ENCODE measurements around the gene OLFML2B.
"Not testable (repeated sequence)": the region's sequence is repeated elsewhere in the genome, so short reads cannot be mapped to it uniquely, and the experiment has no call there.

The OLFML2B gene

GRCh38 chr1:162023547-162024501 is at the start of gene OLFML2B:
TSS of gene OLFML2B (minus strand) at chr1:162023869. CDS start at chr1:162023430, 439 bp downstream.
- ATAC-seq = peak; percentile 74 to 81

GRCh38 chr1:162072740-162073139 is 49.1 kb upstream of the OLFML2B start:
- ATAC-seq = no peak

DNA sequence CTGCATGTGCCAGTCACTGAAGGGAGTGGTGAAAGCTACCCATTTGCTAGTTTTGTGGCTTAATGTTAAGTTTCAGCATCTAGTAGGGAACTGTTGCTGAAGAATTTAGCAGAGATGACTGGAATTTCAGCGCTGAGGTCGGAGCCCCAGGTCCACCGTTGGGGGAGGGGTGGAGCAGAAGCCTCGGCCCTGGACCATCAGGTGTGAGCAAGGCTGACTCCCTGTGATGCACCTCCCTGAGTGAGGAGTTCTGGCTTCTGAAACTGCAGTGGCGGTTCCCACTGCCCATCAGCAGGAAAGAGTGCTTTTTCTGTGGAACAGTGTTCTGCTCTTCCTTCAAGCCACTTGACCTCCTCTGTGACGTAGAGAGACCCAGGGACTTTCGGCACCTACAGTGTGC is 47.2 kb upstream of the OLFML2B start:
- no peak for ATAC-seq

GRCh38 chr1:162070094-162070748 is 46.6 kb upstream of the OLFML2B start:
- ATAC-seq = no peak

DNA sequence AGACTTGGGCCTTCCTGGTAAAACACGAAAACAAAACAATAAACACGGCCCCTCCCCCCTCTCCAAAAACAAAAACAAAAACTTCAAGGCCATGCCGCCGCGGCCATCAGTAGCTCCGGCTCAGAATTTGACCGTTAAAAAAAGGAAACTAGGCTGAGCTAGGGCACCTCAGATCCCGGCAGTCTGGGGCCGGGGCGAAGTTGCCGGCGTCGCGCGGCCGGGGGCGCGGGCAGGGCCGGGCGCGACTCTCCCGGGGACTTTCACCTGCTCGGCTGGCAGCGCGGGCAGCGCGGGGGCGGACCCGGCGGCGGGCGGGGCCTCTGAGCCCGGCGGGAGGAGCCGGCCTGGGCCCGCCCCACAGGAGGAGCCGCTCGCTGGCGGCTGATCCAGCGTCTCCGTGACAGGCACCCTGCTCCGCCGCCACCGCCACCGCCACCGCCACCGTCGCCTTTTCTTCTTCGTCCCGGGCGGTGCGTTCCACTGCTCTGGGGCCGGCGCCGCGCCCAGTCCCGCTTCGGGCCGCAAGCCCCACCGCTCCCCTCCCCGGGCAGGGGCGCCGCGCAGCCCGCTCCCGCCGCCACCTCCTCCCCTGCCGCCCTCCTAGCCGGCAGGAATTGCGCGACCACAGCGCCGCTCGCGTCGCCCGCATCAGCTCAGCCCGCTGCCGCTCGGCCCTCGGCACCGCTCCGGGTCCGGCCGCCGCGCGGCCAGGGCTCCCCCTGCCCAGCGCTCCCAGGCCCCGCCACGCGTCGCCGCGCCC is 45.8 kb upstream of the OLFML2B start, which contains the start of gene NOS1AP:
NOS1AP (plus strand) TSS at position 358 of the 760 bp plus-strand sequence. CDS start 487 bp downstream, outside the sequence.
- ATAC-seq = peak; percentile 98 to 99

DNA sequence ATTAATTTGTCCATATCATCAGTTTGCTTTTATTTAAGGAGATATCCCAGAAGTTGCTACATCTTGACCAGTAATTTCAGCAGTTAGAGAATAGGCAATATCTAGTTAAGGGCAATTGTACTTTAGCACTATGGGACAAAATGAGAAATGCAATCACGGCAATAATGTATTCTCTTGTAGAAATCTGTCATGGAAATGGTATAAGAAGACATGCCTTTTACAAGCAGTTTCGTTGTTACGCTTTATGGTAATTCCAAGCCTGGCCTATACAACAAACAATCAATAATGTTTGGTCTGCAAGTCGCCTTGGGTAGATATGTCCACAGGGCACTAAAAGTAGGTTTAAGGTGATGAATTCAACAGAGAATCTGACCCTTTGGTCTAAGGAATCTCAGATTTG is 44.6 kb upstream of the OLFML2B start:
- ATAC-seq = no peak

DNA sequence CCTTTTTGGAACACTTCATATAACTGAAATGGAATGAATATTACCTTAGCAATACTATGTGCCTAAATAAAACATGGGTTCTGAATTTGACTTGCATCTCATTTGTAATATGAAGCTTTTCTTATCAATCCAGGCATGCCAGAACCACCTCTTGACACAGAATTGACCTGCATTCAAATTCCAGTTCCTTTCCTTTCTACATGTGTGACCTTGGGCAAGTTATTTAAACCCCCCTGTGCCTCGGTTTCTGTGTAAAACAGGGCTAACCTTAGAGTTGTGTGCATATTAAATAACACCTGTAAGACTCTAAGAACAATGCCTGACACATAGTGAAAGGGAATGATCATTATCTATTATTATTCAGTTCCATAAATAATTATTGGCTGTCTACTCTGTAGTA is 43.8 kb upstream of the OLFML2B start:
- ATAC-seq = no peak

GRCh38 chr1:162066836-162067235 is 43.2 kb upstream of the OLFML2B start:
- not testable (repeated sequence) for ATAC-seq

DNA sequence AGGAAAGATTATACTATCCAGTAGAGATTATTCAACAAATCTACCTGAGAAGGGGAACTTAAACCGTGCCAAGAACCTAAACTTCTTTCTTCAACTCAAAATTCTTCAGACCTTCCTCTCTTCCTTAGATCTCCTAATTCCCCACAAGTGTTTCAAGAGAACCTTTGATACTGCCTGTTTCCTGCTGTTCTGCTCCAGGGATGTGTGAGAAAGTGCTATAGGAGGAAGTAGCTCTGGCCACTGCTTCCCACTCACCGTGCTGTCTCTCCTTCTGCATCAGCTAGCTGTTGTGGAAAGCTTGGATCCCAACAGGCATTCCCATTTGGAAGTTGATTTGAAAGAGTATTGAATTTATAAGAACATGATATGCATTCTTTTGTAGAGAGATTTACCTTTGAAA is 41.3 kb upstream of the OLFML2B start:
- no peak for ATAC-seq

GRCh38 chr1:162062542-162063015 is 38.9 kb upstream of the OLFML2B start:
- no peak for ATAC-seq

- no peak for ATAC-seq
These were observed 36.6 kb upstream of the OLFML2B start for GRCh38 chr1:162060314-162060713.

- ATAC-seq = no peak
These were observed 36.1 kb upstream of the OLFML2B start for GRCh38 chr1:162059721-162060120.

DNA sequence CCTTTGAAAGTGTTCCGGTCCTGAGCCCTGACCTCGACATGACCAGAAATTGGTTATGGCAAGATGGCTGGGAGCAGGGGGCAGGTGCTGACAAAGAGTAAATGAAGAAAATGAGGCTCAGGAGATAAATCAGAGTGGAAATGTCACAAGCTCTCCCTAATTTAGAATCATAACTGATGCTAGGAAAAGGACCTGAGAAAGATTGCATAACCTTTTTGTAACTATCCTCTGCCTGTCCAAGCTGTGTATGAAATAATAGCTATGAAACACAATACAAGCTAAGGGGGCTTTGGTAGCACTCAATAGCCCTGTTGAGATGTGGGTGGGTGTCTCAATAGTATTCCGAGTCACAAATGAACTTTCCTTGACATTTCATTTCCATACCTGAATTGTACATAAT is 32.9 kb upstream of the OLFML2B start:
- no peak for ATAC-seq

- peak; percentile 44 to 55 for ATAC-seq
These were observed 32.4 kb upstream of the OLFML2B start for GRCh38 chr1:162056043-162056442.

DNA sequence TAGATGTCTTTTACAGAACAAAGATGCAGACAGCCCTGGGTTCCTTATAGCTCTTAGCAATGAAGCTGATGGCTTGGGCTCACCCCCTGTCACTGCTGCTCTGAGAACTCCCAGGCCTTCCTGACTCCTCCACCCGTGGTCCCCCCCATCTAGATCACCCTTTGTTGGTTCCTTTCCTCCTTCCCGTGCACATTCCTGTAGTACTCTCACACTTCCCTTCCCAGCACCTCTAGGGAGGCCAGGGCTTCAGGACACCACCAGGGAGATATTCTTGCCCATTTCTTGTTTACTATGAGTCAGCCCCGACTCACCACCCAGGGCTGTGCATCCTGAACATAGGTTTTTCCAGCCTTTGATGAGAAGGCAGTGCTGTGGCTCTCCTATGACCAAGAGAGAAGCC is 31.4 kb upstream of the OLFML2B start:
- ATAC-seq = no peak

GRCh38 chr1:162053949-162054348 is 30.3 kb upstream of the OLFML2B start:
- not testable (repeated sequence) for ATAC-seq

GRCh38 chr1:162046921-162047320 is 23.3 kb upstream of the OLFML2B start:
- no peak for ATAC-seq

GRCh38 chr1:162042361-162042760 is 18.7 kb upstream of the OLFML2B start:
- no peak for ATAC-seq

- ATAC-seq = no peak
These were observed 17.0 kb upstream of the OLFML2B start for GRCh38 chr1:162040657-162041056.

GRCh38 chr1:162040001-162040400 is 16.3 kb upstream of the OLFML2B start:
- ATAC-seq = no peak

DNA sequence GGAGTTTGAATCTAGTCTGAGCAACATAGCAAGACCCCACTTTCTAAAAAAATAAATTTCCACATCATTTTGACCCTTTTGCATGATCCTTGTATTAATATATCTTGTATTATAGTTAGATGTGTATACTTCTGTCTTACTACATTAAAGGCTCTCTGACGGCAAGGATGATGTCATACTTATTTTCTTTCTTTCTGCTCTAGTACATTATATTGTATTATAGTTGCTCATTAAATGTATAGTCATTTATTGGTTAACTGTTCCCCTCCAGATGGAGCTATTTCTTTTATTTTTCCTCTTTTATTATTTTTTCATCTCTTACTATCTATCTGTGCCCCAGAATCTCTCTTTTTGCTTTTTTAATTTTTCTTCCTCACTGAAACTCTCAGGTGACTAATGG is 15.0 kb upstream of the OLFML2B start:
- ATAC-seq = no peak

DNA sequence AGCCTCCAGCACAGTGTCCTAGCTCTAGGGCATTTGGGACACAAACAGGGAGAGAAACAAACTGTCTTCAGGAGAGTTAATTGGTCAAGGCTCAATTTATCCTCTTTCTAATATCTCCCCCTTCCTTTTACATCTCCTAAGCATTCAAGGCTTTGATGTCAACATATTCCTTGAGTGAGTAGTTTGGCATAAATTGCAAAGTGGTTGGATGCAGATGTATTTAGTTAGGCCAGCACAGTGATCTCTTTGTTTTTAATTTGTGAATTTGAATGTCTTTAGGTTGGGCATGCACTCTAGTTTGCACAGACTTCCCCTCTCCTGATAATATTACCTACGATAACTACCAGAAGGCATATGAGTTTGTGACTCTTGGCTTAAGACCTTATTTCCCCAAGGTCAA is 12.5 kb upstream of the OLFML2B start:
- no peak for ATAC-seq

DNA sequence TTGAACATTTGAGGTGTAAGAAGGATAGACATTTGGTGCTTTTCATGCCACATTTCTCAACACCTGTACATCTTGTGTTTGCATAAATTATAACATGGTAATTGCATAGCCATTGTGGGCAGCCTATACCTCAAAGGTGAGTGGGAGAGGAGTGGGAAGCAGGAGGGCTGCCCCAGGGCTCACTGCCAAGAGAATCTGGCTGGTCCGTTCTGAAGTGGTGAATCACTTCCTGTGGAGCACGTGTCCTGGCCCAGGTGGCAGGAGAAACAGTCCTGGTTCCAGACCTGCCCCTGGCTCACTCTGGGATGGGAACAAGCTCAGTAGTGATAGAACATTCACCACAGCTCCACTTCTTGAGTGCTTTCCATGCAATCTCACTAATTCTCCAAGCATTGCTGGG is 11.6 kb upstream of the OLFML2B start:
- no peak for ATAC-seq
